GM23248 (cell line): Measurements from ENCODE around the gene KCNT1.

Source experiments
- EZH2 ChIP-seq: fragments of 200-600 bp; sonication (generic); IDR thresholded peaks from 2 replicates; pipeline ENCODE4 v1.6.1; 2018; ENCODE audit warnings: antibody characterized with exemption, mild to moderate bottlenecking; ENCODE audit not compliant: insufficient read depth, poor library complexity, severe bottlenecking
- EZH2phosphoT487 ChIP-seq: fragments of 200-600 bp; sonication (generic); IDR thresholded peaks from 2 replicates; pipeline ENCODE4 v1.6.1; 2018; ENCODE audit warnings: antibody characterized with exemption, moderate library complexity, mild to moderate bottlenecking, low read depth; ENCODE audit not compliant: insufficient read depth

- TF ChIP-seq EZH2 (no peak), EZH2phosphoT487 (no peak)
Observed at GRCh38 chr9:135736272-135736978, 34.4 kb downstream of the KCNT1 start.
